SK-N-SH treated with all-trans-retinoic acid at 6 μM for 48 hours (cell line): ENCODE measurements around the gene APOO.

Experiments
- ATAC-seq: fragments of 200-7000 bp; cut with Tn5 transposase; 3 replicates; pipeline ENCODE4 v1.9.1; 2020; ENCODE audit warnings: mild to moderate bottlenecking, moderate library complexity
- ARNTL ChIP-seq: fragments of 450-650 bp; formaldehyde crosslinking; IDR thresholded peaks from 2 replicates; pipeline ENCODE4 v1.5.0; 2020; ENCODE audit warnings: low read depth, mild to moderate bottlenecking, moderate library complexity, borderline replicate concordance
- BACH2 ChIP-seq: fragments of 250-450 bp; sonication (Bioruptor Pico); IDR thresholded peaks from 2 replicates; pipeline ENCODE4 v1.9.0; 2021; ENCODE audit warnings: mild to moderate bottlenecking, borderline replicate concordance
- CREB5 ChIP-seq: fragments of 250-450 bp; sonication (Bioruptor Pico); IDR thresholded peaks from 2 replicates; pipeline ENCODE4 v1.5.1; 2020; ENCODE audit warnings: low read depth, mild to moderate bottlenecking, moderate library complexity
- CSDC2 ChIP-seq: fragments of 250-450 bp; sonication (Bioruptor Pico); IDR thresholded peaks from 2 replicates; pipeline ENCODE4 v1.5.0; 2020; ENCODE audit warnings: mild to moderate bottlenecking, moderate library complexity
- CSRNP3 ChIP-seq: fragments of 250-450 bp; sonication (Bioruptor Pico); IDR thresholded peaks from 2 replicates; pipeline ENCODE4 v1.5.1; 2021; ENCODE audit warnings: mild to moderate bottlenecking, moderate library complexity
- ISL1 ChIP-seq: fragments of 250-450 bp; sonication (Bioruptor Pico); IDR thresholded peaks from 2 replicates; pipeline ENCODE4 v2.1.2; 2022; ENCODE audit warnings: mild to moderate bottlenecking, moderate library complexity
- OSR1 ChIP-seq: fragments of 250-450 bp; sonication (Bioruptor Pico); IDR thresholded peaks from 2 replicates; pipeline ENCODE4 v1.8.0; 2022; ENCODE audit warnings: moderate library complexity, mild to moderate bottlenecking, inconsistent platforms
- PATZ1 ChIP-seq: fragments of 250-450 bp; sonication (Bioruptor Pico); IDR thresholded peaks from 2 replicates; pipeline ENCODE4 v1.8.0; 2020; ENCODE audit warnings: mild to moderate bottlenecking, moderate library complexity, borderline replicate concordance
- PPARA ChIP-seq: fragments of 250-450 bp; sonication (Bioruptor Pico); IDR thresholded peaks from 2 replicates; pipeline ENCODE4 v1.5.0; 2020; ENCODE audit warnings: mild to moderate bottlenecking, borderline replicate concordance
- SNAI2 ChIP-seq: fragments of 250-450 bp; sonication (Bioruptor Pico); IDR thresholded peaks from 2 replicates; pipeline ENCODE4 v1.5.0; 2020; ENCODE audit warnings: mild to moderate bottlenecking, moderate library complexity
- TCF4 ChIP-seq: fragments of 250-450 bp; sonication (Bioruptor Pico); IDR thresholded peaks from 2 replicates; pipeline ENCODE4 v1.8.0; 2021; ENCODE audit warnings: mild to moderate bottlenecking, moderate library complexity, borderline replicate concordance
- TOX ChIP-seq: fragments of 250-450 bp; sonication (Bioruptor Pico); IDR thresholded peaks from 2 replicates; pipeline ENCODE4 v1.8.0; 2021; ENCODE audit warnings: mild to moderate bottlenecking, moderate library complexity, borderline replicate concordance
- ZC3H10 ChIP-seq: fragments of 250-450 bp; sonication (Bioruptor Pico); IDR thresholded peaks from 2 replicates; pipeline ENCODE4 v1.5.1; 2021; ENCODE audit warnings: mild to moderate bottlenecking, moderate library complexity
- ZFP3 ChIP-seq: fragments of 250-450 bp; sonication (Bioruptor Pico); IDR thresholded peaks from 2 replicates; pipeline ENCODE4 v1.5.0; 2020; ENCODE audit warnings: mild to moderate bottlenecking, moderate library complexity
- ZFP30 ChIP-seq: fragments of 450-650 bp; formaldehyde crosslinking; IDR thresholded peaks from 2 replicates; pipeline ENCODE4 v1.5.0; 2022; ENCODE audit warnings: mild to moderate bottlenecking, moderate library complexity
- ZNF565 ChIP-seq: fragments of 450-650 bp; formaldehyde crosslinking; conservative IDR thresholded peaks from 2 replicates; pipeline ENCODE4 v1.5.0; 2020; ENCODE audit warnings: low read depth, mild to moderate bottlenecking, moderate library complexity
- ZNF8 ChIP-seq: fragments of 450-650 bp; formaldehyde crosslinking; IDR thresholded peaks from 2 replicates; pipeline ENCODE4 v1.5.0; 2020; ENCODE audit warnings: mild to moderate bottlenecking, moderate library complexity
- TF ChIP-seq, protein P1 (sequence below): fragments of 250-450 bp; sonication (Bioruptor Pico); IDR thresholded peaks from 2 replicates; pipeline ENCODE4 v1.5.0; 2020; ENCODE audit warnings: mild to moderate bottlenecking, moderate library complexity

Gene APOO

DNA sequence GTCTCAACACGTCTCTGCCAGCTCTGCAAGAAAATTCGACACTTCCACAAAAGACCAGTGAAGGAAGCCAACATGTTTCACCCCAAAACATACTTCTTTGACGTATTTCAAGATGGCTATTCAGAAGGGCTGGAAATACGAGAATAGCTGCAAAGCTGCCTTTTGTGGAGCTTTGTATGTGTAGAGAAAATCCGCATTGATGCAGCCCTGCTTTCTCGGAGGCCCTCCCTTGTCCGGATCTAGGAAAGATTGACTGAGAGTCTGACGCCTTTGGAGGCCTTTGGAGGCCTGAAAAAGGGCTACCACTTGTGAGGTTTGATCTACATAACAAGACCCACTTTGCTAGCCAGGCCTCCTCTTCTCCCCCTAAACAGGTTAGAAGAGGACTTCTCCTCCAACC, 112.5 kb downstream of the APOO start:
- ATAC-seq = no peak
- no peak for TF ChIP-seq ISL1 (CRISPR knock-in tag)
- TF ChIP-seq ZFP30 (CRISPR knock-in tag) = no peak
- no peak for TF ChIP-seq ZFP3 (CRISPR knock-in tag)
- TF ChIP-seq BACH2 (CRISPR knock-in tag) = no peak
- TF ChIP-seq TOX (CRISPR knock-in tag) = no peak

DNA sequence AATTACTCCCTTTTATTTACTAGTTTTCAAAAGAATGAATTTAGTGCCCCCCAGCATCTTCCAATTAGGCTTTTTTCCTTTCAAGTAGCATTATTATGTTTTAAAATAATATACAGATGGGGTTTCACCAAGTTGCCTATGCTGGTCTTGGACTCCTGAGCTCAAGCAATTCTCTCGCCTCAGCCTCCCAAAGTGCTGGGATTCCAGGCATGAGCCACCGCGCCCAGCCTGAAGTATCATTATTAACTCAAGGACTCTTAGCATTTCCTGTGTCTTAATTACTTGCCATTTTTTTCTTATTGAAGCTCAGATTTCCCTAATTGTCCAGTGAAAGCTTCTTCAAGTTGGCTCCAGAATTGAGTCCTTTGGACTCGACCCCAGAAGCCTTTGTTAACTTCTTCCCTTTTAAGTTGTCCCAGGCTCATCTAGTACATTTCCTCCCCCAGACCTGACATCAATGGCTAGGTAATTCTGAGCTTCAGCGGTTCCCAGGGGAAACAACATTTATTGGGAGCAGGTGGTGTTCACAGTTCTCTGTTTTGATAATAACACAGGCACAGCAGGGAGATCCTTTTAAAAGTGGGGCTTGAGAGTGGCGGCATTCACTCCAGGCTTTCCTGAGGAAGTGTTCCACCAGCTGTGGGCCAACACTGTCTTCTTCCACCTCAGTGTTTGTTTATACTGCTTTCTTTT, 114.7 kb downstream of the APOO start:
- ATAC-seq = no peak
- TF ChIP-seq ZNF8 (CRISPR knock-in tag) (no peak), CSDC2 (no peak), SNAI2 (CRISPR knock-in tag) (no peak), ARNTL (CRISPR knock-in tag) (no peak), CREB5 (CRISPR knock-in tag) (no peak), ISL1 (CRISPR knock-in tag) (no peak), BACH2 (CRISPR knock-in tag) (no peak), ZC3H10 (no peak), ZNF565 (no peak), OSR1 (CRISPR knock-in tag) (no peak)

- no peak for ATAC-seq
- TF ChIP-seq ZFP3 (CRISPR knock-in tag) = no peak
- TF ChIP-seq CREB5 (CRISPR knock-in tag) = no peak
- TF ChIP-seq, all 23 proteins: peak for 0
These were observed 117.6 kb downstream of the APOO start for GRCh38 chrX:23790155-23790497.

GRCh38 chrX:23789386-23790154, 118.2 kb downstream of the APOO start:
- TF ChIP-seq BACH2 (CRISPR knock-in tag) = no peak
- no peak for TF ChIP-seq OSR1 (CRISPR knock-in tag)
- no peak for TF ChIP-seq CSRNP3 (CRISPR knock-in tag)
- no peak for TF ChIP-seq TCF4 (CRISPR knock-in tag)
- no peak for TF ChIP-seq ZNF565
- TF ChIP-seq CSDC2 = no peak
- no peak for TF ChIP-seq TOX (CRISPR knock-in tag)
- no peak for TF ChIP-seq ARNTL (CRISPR knock-in tag)
- TF ChIP-seq ZNF8 (CRISPR knock-in tag) = no peak
- no peak for TF ChIP-seq ISL1 (CRISPR knock-in tag)
- TF ChIP-seq, protein P1, sequence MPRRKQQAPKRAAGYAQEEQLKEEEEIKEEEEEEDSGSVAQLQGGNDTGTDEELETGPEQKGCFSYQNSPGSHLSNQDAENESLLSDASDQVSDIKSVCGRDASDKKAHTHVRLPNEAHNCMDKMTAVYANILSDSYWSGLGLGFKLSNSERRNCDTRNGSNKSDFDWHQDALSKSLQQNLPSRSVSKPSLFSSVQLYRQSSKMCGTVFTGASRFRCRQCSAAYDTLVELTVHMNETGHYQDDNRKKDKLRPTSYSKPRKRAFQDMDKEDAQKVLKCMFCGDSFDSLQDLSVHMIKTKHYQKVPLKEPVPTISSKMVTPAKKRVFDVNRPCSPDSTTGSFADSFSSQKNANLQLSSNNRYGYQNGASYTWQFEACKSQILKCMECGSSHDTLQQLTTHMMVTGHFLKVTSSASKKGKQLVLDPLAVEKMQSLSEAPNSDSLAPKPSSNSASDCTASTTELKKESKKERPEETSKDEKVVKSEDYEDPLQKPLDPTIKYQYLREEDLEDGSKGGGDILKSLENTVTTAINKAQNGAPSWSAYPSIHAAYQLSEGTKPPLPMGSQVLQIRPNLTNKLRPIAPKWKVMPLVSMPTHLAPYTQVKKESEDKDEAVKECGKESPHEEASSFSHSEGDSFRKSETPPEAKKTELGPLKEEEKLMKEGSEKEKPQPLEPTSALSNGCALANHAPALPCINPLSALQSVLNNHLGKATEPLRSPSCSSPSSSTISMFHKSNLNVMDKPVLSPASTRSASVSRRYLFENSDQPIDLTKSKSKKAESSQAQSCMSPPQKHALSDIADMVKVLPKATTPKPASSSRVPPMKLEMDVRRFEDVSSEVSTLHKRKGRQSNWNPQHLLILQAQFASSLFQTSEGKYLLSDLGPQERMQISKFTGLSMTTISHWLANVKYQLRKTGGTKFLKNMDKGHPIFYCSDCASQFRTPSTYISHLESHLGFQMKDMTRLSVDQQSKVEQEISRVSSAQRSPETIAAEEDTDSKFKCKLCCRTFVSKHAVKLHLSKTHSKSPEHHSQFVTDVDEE (CRISPR knock-in tag) = no peak
- TF ChIP-seq, all 23 proteins: peak for 0
- ATAC-seq = no peak

GRCh38 chrX:23788946-23789345, 118.8 kb downstream of the APOO start:
- no peak for ATAC-seq
- no peak for TF ChIP-seq PPARA (CRISPR knock-in tag)
- TF ChIP-seq TOX (CRISPR knock-in tag) = no peak
- no peak for TF ChIP-seq PATZ1 (CRISPR knock-in tag)
- no peak for TF ChIP-seq OSR1 (CRISPR knock-in tag)
- no peak for TF ChIP-seq ZNF8 (CRISPR knock-in tag)
